GM18526 (cell line): ENCODE data around the gene LGALS16.

ENCODE experiments used
- POLR2A ChIP-seq: IDR thresholded peaks from 3 replicates; pipeline ENCODE4 v1.6.1; 2011; ENCODE audit not compliant: insufficient read length; ENCODE audit errors: extremely low read depth

LGALS16 gene

DNA sequence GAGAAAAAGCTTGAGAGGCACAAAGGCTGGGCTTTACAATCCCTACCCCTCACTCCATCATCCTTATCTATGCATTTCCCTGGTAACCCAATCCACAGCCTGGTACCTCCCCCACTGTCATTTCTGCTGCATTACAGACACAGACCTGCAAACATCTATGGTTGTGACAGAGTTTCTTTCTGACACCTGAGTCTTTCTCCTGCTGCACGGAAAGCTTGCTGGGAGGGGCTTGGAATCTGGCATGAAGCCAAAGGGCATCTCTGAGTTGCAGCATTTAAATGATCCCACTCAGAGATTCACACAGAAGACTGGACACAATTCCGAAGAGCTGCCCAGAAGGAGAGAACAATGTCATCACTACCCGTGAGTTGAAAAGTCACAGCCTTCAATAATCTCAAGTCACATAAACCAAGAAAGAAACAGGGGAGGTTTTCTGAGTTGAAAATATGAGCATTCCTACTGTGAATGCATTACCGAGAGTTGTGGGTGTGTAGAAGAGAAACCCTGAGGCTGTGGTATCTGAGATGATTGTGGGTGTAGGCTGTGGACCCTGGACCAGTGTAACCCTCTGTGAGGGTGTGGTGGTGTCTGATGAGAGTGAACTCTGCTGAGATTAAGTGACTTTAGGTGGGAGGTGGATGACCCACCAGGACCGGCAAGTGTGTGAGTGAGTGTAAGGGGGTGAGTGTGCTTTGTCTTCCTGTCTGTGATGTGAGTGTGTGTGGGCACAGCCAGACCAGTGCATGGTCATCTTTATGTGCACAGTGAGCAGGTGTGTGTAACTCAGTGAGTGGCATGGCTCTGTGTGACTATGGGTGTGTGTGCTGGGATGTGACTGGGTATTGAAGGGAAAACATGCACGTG is 48.7 kb downstream of the LGALS16 start, which contains the start of gene LGALS14:
Gene LGALS14, plus strand, starts transcription at position 301 of the 864 bp plus-strand sequence. Its CDS starts 48 bp downstream, at position 349.
- no peak for TF ChIP-seq POLR2A

DNA sequence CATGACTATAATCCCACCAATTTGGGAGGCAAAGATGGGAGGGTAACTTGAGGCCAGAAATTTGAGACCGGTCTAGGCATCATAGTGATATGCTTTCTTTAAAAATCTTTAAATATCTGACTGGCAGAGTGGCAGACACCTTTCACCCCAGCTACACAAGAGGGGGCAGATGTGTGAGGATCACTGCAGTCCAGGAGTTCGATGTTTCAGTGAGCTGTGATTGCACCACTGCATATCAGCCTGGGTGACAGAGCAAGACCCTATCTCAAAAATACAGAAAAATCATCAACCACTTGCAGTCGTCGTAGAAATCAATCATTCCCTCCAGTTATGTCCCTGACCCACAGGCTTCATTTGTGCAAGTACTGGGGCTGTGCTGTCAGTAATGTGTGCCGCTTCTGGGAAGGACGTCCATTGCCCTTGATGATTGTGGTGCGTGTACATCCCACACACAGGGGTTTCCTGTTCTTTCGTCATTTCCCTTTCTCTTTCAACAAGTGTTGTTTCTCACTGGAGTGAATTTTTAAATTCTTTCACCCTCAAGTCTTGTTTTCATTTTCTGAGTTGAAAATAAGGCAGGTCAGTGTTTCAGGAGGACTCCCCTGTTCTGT is 50.0 kb downstream of the LGALS16 start:
- no peak for TF ChIP-seq POLR2A

DNA sequence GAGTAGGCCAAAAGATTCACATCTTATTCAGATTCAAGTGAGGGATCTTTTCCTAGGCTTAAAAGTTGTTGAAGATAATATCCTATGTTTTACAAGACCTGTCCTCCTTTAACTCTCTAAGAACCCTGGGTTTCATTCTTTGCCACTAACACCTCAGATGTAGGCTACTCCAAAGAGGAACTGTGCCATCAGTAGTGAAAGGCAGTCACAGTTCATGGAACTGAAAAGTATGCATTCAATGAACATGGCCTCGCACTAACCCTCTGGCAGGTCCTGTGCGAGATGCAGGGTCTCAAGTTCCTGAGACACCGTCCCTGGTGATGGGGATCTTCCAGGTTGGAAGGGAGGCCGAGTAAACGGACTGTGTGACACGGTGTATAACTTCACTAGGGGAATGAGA is 52.9 kb downstream of the LGALS16 start:
- TF ChIP-seq POLR2A, result no peak

- no peak for TF ChIP-seq POLR2A
Observed at GRCh38 chr19:39709026-39709872, 53.5 kb downstream of the LGALS16 start.
